Non-pigmented ciliary epithelial cell (primary cell): ENCODE measurements around the gene SAPCD2.

Experiments
- DNase-seq: peaks from one replicate; pipeline ENCODE4 v3.0.0-alpha.2; 2010; ENCODE audit warnings: low read depth

Gene SAPCD2

GRCh38 chr9:137082222-137082924 is 12.0 kb upstream of the SAPCD2 start:
- no peak for DNase-seq

GRCh38 chr9:137080260-137081122 is 10.1 kb upstream of the SAPCD2 start:
- DNase-seq, result no peak

DNA sequence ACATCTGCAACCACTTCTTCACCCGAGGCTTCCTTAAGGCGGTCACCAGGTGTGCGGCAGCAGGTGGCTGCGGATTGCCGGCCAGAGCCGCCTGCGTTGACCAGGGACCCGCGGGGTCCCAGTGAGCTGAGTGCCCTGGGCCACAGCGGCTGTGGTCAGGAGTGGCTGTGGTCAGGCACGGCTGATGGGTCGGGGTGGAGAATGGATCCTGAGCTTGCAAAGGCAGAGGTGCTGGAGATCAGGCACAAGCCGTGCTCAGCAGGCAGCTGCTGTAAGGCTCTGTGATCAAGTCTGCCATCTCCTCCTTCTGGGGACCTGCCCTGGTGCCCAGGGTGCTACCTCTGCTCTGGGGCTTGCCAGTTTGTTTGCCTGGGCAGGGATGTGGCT is 9.0 kb upstream of the SAPCD2 start:
- DNase-seq, result no peak

DNA sequence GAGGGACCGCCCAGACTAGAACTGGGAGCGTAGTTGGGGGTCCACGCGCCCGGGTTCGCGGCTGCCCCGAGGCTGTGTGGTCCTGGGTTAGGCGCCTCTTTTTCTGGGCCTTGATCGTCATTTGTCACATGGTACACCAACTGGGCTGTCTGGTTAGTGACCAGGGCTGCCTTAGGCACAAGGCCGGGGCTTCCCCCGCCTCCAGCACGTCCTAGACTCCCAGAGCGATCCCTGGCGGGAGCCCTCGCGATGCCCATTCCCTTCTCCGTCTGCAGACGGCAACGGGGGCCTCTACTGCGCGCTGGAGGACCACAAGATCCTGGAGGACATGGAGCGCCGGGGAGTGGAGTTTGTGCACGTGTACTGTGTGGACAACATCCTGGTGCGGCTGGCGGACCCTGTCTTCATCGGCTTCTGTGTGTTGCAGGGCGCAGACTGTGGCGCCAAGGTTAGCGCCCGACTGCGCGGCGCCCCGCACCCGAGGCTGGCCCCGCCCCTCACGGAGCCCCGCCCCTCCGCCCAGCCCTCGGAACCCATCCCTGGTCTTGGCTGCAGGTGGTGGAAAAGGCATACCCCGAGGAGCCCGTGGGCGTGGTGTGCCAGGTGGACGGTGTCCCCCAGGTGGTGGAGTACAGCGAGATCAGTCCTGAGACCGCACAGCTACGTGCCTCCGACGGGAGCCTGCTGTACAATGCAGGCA is 8.5 kb upstream of the SAPCD2 start:
- DNase-seq, result no peak

DNA sequence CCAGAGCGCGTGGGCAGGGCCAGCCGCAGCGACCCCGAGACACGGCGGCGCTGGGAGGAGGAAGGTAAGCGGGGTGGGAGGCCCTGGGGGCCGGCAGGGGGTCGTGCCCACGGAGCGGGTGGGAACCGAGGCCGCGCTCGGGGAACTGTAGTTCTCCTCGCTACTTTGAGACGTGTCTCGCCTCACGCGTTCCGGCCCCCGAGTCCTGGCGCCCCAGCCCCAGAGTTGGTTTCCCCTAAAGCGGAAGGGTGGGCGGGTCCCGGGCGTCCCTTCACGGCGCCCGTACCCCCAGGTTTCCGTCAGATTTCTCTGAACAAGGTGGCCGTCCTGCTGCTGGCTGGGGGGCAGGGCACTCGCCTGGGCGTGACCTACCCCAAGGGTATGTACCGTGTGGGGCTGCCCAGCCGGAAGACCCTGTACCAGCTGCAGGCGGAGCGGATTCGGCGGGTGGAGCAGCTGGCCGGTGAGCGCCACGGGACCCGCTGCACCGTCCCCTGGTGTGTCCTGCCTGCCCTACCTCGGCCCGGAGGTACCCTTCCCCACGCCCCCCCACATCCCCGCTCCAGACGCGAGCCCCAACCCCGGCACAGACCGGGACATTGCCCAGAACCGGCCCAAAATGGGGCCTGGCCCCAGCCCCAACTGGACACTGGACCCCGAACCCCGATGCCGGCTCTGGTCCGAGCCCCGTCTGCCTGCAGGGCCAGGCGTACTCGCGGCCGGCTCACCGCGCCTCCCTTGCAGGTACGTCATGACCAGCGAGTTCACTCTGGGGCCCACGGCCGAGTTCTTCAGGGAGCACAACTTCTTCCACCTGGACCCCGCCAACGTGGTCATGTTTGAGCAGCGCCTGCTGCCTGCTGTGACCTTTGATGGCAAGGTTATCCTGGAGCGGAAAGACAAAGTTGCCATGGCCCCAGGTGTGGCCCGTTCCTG is 7.7 kb upstream of the SAPCD2 start:
- DNase-seq, result no peak

DNA sequence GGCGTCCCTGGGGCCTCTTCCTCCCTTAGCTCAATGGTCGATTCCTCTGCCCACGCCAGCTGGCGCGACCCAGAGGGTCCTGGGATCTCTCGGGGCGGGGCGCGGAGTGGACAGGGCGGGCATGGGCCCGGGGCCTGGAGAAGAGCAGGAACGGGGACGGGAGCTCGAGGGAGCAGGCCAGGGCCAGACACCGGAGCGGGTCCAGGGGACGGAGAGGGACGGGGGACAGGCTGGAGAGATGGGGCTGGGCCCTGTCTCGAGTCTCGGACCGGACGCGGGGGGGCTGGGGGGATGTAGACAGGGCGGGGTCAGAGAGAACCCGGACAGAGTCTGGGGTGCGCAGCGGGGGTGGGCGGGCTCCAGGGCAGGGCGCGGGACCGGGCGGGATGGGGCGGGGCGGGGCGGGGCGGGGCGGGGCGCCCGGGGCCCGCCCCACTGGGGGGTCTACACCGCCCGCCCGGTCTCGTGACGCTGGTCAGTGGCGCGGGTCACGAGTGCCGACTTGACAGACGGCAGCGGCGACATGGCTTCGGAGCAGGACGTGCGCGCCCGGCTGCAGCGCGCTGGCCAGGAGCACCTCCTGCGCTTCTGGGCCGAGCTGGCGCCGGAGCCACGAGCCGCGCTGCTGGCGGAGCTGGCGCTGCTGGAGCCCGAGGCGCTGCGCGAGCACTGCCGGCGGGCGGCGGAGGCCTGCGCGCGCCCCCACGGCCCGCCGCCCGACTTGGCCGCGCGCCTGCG is 6.8 kb upstream of the SAPCD2 start, which contains the start of gene UAP1L1:
TSS of gene UAP1L1 (plus strand) at position 508 of the 738 bp plus-strand sequence. CDS start at position 524, 16 bp downstream.
- no peak for DNase-seq

DNA sequence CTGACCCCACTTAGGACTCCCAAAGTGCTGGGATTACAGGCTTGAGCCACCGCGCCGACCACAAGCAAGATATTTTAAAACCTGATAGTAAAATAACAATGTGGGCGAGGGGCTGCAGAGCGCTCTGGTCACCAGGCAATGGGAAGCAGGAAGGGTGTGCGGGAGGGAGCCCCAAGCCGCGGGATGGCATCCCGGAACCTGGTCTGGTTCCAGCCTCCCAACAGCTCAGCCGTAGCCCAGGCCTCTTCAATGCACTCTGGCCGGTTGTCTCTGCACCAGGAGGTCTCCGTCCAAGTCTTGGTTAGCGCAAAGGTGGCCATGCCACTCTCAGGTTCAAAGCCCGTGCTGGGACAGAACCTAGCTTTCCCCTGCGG is 6.3 kb upstream of the SAPCD2 start:
- no peak for DNase-seq

DNA sequence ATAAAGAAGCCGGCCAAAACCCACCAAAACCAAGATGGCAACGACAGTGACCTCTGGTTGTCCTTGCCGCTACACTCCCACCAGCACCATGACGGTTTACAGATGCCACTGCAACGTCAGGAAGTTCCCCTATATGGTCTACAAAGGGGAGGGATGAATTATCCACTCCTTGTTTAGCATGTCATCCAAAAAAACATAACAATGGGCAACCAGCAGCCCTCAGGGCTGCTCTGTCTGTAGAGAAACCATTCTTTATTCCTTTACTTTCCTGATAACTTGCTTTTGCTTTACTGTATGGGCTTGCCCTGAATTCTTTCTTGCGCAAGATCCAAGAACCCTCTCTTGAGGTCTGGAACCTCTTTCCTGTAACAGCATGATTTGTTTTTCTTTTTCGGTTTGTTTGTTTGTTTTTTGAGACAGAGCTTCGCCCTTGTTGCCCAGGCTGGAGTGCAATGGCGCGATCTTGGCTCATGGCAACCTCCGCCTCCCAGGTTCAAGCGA is 5.0 kb upstream of the SAPCD2 start:
- no peak for DNase-seq

- no peak for DNase-seq
Measured at GRCh38 chr9:137074657-137075274, 4.4 kb upstream of the SAPCD2 start.

- no peak for DNase-seq
Measured at GRCh38 chr9:137073992-137074399, 3.6 kb upstream of the SAPCD2 start.

DNA sequence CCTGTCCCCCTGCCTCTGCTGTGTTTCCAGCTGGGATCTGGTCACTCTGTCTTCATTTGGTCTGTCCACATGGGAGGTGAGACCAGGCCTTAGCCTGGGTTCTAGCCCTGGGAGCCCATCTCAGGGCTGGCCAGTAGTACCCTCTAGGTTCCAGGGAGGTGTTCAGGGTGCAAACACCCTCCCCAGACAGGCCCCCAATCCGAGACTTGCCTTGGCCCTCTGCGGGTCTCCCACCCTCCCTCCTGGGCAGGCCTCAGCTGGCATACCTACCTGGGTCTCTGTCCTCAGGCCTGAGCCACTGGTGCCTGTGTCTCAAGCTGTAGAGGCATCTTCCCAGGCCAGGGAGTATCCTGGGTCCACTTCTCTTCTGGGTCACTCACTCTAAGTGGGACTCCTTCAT is 925 bp upstream of the SAPCD2 start:
- no peak for DNase-seq

DNA sequence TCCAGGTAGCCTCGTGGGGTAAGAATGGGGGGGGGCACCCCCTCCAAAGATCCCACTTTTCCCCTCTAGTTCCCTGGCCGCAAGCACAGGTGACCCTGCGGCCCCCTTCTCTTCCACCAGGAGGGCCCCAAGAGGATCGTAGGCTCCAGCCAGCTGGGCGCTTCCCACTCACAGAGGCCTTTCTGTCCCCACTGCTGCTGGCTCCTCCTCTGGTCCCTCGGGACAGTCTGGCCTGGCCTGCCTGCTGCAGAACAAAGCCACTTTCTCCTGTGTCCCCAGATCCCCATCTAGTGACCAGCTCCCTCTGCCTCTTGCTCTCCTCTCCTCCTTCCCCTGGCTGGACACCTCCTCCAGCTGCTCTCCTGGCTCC is 534 bp upstream of the SAPCD2 start:
- no peak for DNase-seq

GRCh38 chr9:137069508-137070091 is 757 bp downstream of the SAPCD2 start:
- no peak for DNase-seq

- DNase-seq, result no peak
Measured at GRCh38 chr9:137068539-137069507, 1.5 kb downstream of the SAPCD2 start.

DNA sequence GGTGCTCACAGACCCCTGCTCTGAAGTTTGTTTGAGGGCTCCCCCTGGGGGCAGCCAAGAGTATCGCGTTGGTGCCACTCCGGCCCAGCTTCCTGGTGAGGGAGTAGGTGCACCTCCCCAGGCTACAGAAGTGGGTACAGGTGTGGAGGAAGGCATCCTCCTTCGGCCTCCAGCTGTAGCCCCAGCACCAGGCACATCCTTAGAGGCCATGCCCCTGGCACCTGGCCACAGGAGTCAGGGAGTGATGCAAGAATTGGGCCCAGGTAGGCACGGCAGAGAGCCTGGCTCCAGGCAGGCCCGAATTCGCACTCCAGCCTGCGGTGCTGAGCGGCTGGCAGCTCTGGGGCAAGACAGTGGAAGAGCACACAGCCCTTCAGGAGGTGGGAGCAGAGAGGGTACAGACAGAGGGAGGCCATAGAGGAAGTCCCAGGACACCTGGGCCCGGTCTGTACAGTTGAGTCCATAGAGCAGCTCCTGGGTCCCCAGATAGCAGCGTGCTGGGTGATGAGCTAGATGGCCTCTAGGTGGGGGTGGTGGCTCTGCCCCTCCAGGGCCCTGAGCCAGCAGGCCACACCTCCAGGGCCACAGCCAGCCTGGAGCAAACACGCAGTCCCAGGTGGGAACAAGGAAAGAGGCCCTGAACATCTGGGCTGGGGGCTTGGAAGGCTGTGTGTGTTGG is 2.4 kb downstream of the SAPCD2 start:
- DNase-seq, result no peak

- DNase-seq, result no peak
Measured at GRCh38 chr9:137066096-137066861, 4.1 kb downstream of the SAPCD2 start.

DNA sequence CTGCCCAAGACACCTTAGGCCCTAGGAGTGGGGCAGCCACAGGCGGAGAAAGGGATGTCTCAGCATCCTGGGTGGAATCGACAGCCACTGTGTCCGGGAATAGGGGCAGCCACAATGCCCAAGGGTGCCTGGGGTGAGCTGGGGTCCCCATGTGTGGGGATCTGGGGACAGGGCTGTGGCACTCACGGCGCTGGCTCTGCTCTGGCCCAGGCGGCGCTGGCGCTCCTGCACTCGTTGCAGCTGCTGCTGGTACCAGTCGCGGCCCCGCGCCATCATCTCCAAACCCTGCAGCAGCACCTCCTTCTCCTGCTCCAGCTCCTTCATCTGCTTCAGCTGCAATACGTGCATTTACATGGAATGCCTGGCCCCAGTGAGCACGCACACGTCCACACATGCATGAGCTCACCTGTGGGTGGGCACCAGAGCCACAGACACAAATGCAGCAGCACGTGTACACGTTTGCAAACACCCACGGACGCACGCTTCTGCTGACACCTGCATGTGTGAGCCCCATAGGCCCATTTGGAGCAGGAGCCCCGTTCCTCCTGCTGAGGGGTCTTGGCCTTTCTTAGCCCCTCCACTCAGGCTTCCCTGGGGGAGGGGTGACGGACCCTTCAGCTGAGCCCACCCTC is 4.9 kb downstream of the SAPCD2 start:
- DNase-seq, result no peak
